ENCODE data around the gene ALDH1L1.

DNA sequence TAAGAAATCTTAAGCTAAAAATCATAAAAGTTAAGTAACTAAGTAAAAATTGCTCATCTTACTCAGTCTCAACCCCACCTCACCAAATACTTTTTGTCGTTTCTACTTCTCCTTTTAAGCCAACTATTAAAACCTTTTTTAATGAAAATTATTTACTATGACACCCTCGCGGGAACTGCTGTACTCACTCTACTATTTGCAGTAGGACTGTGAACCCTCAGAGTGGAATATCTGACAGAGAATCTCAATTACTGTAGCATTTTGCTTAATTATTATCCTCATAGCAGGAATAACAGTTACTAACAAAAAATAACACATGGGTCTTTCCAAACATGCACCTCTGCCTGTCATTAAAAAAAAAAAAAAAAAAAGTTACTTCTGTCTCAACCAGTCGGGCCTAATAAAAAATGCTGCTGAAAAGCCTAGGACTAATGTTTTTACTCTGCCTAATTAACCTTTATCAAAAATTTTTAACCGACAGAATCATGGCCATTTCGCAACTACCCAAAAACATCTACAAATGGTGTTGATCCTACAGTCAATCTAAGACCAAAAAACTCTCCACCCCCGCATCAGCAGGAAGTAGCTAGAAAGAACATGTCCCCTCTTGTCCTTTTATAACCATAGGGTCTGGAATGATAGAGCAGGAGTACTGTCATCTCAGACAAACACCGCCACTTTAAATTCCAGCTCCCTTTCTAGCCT is 10.2 kb downstream of the ALDH1L1 start:
- no peak for TF ChIP-seq CTCF (IDR thresholded peaks at IDR 0.05 in 4 of 5, conservative IDR thresholded peaks at IDR 0.05 in 1 of 5)
- TF ChIP-seq POLR2A (IDR thresholded peaks at IDR 0.05): no peak
